Neural progenitor cell (in vitro differentiated cells): ENCODE results near the gene SDE2. TPM values are rescaled to one million over a fixed set of nuclear protein-coding genes. Genes with fewer than 3 reads are reported as not detected.
"Not testable (repeated sequence)": the region's sequence is repeated elsewhere in the genome, so short reads cannot be mapped to it uniquely, and the experiment has no call there.

Experiments used
- DNase-seq: peaks from one replicate; pipeline ENCODE4 v3.0.0-alpha.2; 2016; ENCODE audit warnings: low spot score
- H2AFZ ChIP-seq: fragments of 200-600 bp; sonication (generic); replicated peaks from 2 replicates; pipeline ENCODE4 v1.6.1; 2016; ENCODE audit warnings: antibody characterized with exemption
- H3F3A ChIP-seq: fragments of 200-600 bp; sonication (generic); 2 replicates; pipeline ENCODE4 v1.6.1; 2016; ENCODE audit warnings: antibody characterized with exemption, low read depth
- H3K27ac ChIP-seq: fragments of 200-600 bp; sonication (generic); 2 replicates; pipeline ENCODE4 v1.5.1; 2016; ENCODE audit warnings: mild to moderate bottlenecking
- H3K27me3 ChIP-seq: fragments of 200-600 bp; sonication (generic); 2 replicates; pipeline ENCODE4 v1.6.1; 2016; ENCODE audit warnings: mild to moderate bottlenecking, moderate library complexity
- H3K36me3 ChIP-seq: fragments of 200-600 bp; sonication (generic); 2 replicates; pipeline ENCODE4 v1.5.1; 2016
- H3K4me1 ChIP-seq: fragments of 200-600 bp; sonication (generic); 2 replicates; pipeline ENCODE4 v1.6.1; 2016; ENCODE audit warnings: mixed run types
- H3K4me2 ChIP-seq: fragments of 200-600 bp; sonication (generic); 2 replicates; pipeline ENCODE4 v1.6.1; 2016
- H3K4me3 ChIP-seq: fragments of 200-600 bp; sonication (generic); 2 replicates; pipeline ENCODE4 v1.5.1; 2016
- H3K79me2 ChIP-seq: fragments of 200-600 bp; sonication (generic); 2 replicates; pipeline ENCODE4 v1.6.1; 2016; ENCODE audit warnings: low read depth
- H3K9ac ChIP-seq: fragments of 200-600 bp; sonication (generic); 2 replicates; pipeline ENCODE4 v1.6.1; 2016
- H3K9me3 ChIP-seq: fragments of 200-600 bp; sonication (generic); 2 replicates; pipeline ENCODE4 v1.5.1; 2016; ENCODE audit warnings: low read depth
- H4K20me1 ChIP-seq: fragments of 200-600 bp; sonication (generic); 2 replicates; pipeline ENCODE4 v1.6.1; 2016; ENCODE audit warnings: low read depth
- H3K27ac Mint-ChIP-seq: 3 replicates; pipeline ENCODE4 v1.8.0; 2021; ENCODE audit warnings: mixed read lengths
- H3K27me3 Mint-ChIP-seq: 2 replicates; pipeline ENCODE4 v1.8.0; 2022; ENCODE audit warnings: low read depth, mild to moderate bottlenecking, inconsistent platforms, moderate library complexity, mixed read lengths; ENCODE audit not compliant: insufficient read depth
- H3K36me3 Mint-ChIP-seq: 3 replicates; pipeline ENCODE4 v1.8.0; 2021; ENCODE audit warnings: mixed read lengths
- H3K4me1 Mint-ChIP-seq: 3 replicates; pipeline ENCODE4 v1.8.0; 2021; ENCODE audit warnings: mixed read lengths
- H3K4me3 Mint-ChIP-seq: 3 replicates; pipeline ENCODE4 v1.8.0; 2021; ENCODE audit warnings: mild to moderate bottlenecking, moderate library complexity, mixed read lengths
- H3K9me3 Mint-ChIP-seq: 3 replicates; pipeline ENCODE4 v1.8.0; 2020; ENCODE audit warnings: mixed read lengths
- CTCF ChIP-seq: fragments of 200-600 bp; sonication (generic); IDR thresholded peaks from 2 replicates; pipeline ENCODE4 v1.5.1; 2017; ENCODE audit warnings: antibody characterized with exemption, mild to moderate bottlenecking
- EZH2 ChIP-seq: fragments of 200-600 bp; sonication (generic); IDR thresholded peaks from 2 replicates; pipeline ENCODE4 v1.6.1; 2017; ENCODE audit warnings: antibody characterized with exemption, mild to moderate bottlenecking, moderate library complexity
- EZH2phosphoT487 ChIP-seq: fragments of 200-600 bp; sonication (generic); IDR thresholded peaks from 2 replicates; pipeline ENCODE4 v1.6.1; 2017; ENCODE audit warnings: antibody characterized with exemption
- total RNA-seq: library from RNA; depleted of rRNA; stranded (reverse); fragments of >200 nt; gene quantifications from 2 replicates; pipeline ENCODE4 v1.2.3, GENCODE V29; 2015; ENCODE audit warnings: low replicate concordance

The SDE2 gene
- total RNA-seq, 1 donor from 2014 or later = 29.2 TPM

GRCh38 chr1:225940385-225941151 lies 58.6 kb downstream of the SDE2 start:
- H4K20me1 ChIP-seq = no peaks in the 10 kb centered on the region
- Mint-ChIP-seq H3K36me3 (no peaks in the 10 kb centered on the region), H3K27me3 (peaks cover 2% of the 10 kb centered on the region), H3K9me3 (no peaks in the 10 kb centered on the region), H3K4me1 (peaks cover 30% of the 10 kb centered on the region), H3K4me3 (no peak overlapping the region), H3K27ac (peak overlapping the region; percentile 74)
- DNase-seq = no peak
- TF ChIP-seq EZH2phosphoT487 (no peak), EZH2 (no peak), CTCF (no peak)
- H3K4me1 ChIP-seq = peaks cover 27% of the 10 kb centered on the region
- no peak overlapping the region for H3K9ac ChIP-seq
- H3K27me3 ChIP-seq = peaks cover 19% of the 10 kb centered on the region
- H3K9me3 ChIP-seq = no peaks in the 10 kb centered on the region
- H3K36me3 ChIP-seq = no peaks in the 10 kb centered on the region
- no peak overlapping the region for H3K27ac ChIP-seq
- no peaks in the 10 kb centered on the region for H3K79me2 ChIP-seq
- peak overlapping the region; percentile 46 for H3K4me2 ChIP-seq
- H3K4me3 ChIP-seq = no peak overlapping the region
- no peak overlapping the region for H2AFZ ChIP-seq
- H3F3A ChIP-seq = peaks cover 11% of the 10 kb centered on the region

GRCh38 chr1:225939939-225940310 lies 59.2 kb downstream of the SDE2 start:
- not testable (repeated sequence) for H3K27me3 Mint-ChIP-seq, H3K9me3 Mint-ChIP-seq, H2AFZ ChIP-seq, H3K9me3 ChIP-seq, H3F3A ChIP-seq, H3K36me3 Mint-ChIP-seq, H3K36me3 ChIP-seq, H4K20me1 ChIP-seq, H3K4me3 Mint-ChIP-seq, H3K79me2 ChIP-seq, H3K9ac ChIP-seq, H3K27ac ChIP-seq, H3K4me3 ChIP-seq, H3K4me2 ChIP-seq, DNase-seq
- peaks cover 20% of the 10 kb centered on the region for H3K4me1 ChIP-seq
- Mint-ChIP-seq H3K27ac (peak overlapping the region; percentile 74), H3K4me1 (peaks cover 24% of the 10 kb centered on the region)
- H3K27me3 ChIP-seq = peaks cover 19% of the 10 kb centered on the region

- H3K27ac ChIP-seq, H3K9me3 ChIP-seq, H4K20me1 ChIP-seq, H3K9ac ChIP-seq, H3K27ac Mint-ChIP-seq, H3K36me3 Mint-ChIP-seq, H3K79me2 ChIP-seq, H3K4me3 Mint-ChIP-seq, H3K27me3 Mint-ChIP-seq, H3K36me3 ChIP-seq, H2AFZ ChIP-seq, H3K9me3 Mint-ChIP-seq, H3F3A ChIP-seq: not testable (repeated sequence)
- Histone ChIP-seq H3K27me3 (peaks cover 19% of the 10 kb centered on the region), H3K4me1 (peaks cover 14% of the 10 kb centered on the region), H3K4me2 (peak overlapping the region; percentile 57), H3K4me3 (peak overlapping the region; percentile 5)
- DNase-seq = peak; percentile 52
- peaks cover 19% of the 10 kb centered on the region for H3K4me1 Mint-ChIP-seq
Observed at GRCh38 chr1:225939097-225939938, 59.8 kb downstream of the SDE2 start.

GRCh38 chr1:225937048-225937968 lies 61.8 kb downstream of the SDE2 start:
- no peaks in the 10 kb centered on the region for H3K36me3 ChIP-seq
- no peaks in the 10 kb centered on the region for H3K79me2 ChIP-seq
- no peaks in the 10 kb centered on the region for H4K20me1 ChIP-seq
- no peak for TF ChIP-seq EZH2phosphoT487
- TF ChIP-seq CTCF = no peak
- TF ChIP-seq EZH2 = no peak
- peaks cover 4% of the 10 kb centered on the region for H3F3A ChIP-seq
- Mint-ChIP-seq H3K9me3 (no peaks in the 10 kb centered on the region), H3K4me3 (no peak overlapping the region), H3K27me3 (no peaks in the 10 kb centered on the region), H3K4me1 (peaks cover 14% of the 10 kb centered on the region), H3K27ac (no peak overlapping the region), H3K36me3 (no peaks in the 10 kb centered on the region)
- peaks cover 19% of the 10 kb centered on the region for H3K27me3 ChIP-seq
- no peaks in the 10 kb centered on the region for H3K9me3 ChIP-seq
- peaks cover 13% of the 10 kb centered on the region for H3K4me1 ChIP-seq
- H3K9ac ChIP-seq = no peak overlapping the region
- H3K27ac ChIP-seq = no peak overlapping the region
- no peak overlapping the region for H3K4me3 ChIP-seq
- no peak overlapping the region for H3K4me2 ChIP-seq
- no peak for DNase-seq
- no peak overlapping the region for H2AFZ ChIP-seq
